ENCODE data around the gene CERKL. TPM values are rescaled to one million over a fixed set of nuclear protein-coding genes. Genes with fewer than 3 reads are reported as not detected.

The CERKL gene
- total and polyA plus RNA-seq, 2 experiments from 2014 or later, result 1.9 to 2.3 TPM

DNA sequence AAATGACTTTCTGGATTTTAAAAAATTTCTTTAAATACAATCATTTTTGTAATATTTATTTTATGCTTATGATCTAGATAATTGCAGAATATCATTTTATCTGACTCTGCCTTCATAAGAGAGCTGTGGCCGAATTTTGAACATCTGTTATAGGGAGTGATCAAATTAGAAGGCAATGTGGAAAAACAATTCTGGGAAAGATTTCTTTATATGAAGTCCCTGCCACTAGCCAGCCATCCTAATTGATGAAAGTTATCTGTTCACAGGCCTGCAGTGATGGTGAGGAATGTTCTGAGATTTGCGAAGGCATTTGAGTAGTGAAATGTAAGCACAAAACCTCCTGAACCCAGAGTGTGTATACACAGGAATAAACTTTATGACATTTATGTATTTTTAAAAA lies 120.2 kb downstream of the CERKL start:
- H3K9me3 ChIP-seq (ENCODE audit: low read depth), result no peaks in the 10 kb centered on the region
- TF ChIP-seq, protein P1, sequence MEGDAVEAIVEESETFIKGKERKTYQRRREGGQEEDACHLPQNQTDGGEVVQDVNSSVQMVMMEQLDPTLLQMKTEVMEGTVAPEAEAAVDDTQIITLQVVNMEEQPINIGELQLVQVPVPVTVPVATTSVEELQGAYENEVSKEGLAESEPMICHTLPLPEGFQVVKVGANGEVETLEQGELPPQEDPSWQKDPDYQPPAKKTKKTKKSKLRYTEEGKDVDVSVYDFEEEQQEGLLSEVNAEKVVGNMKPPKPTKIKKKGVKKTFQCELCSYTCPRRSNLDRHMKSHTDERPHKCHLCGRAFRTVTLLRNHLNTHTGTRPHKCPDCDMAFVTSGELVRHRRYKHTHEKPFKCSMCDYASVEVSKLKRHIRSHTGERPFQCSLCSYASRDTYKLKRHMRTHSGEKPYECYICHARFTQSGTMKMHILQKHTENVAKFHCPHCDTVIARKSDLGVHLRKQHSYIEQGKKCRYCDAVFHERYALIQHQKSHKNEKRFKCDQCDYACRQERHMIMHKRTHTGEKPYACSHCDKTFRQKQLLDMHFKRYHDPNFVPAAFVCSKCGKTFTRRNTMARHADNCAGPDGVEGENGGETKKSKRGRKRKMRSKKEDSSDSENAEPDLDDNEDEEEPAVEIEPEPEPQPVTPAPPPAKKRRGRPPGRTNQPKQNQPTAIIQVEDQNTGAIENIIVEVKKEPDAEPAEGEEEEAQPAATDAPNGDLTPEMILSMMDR (IDR thresholded peaks at IDR 0.05; ENCODE audit: poor library complexity), result no peak
- TF ChIP-seq EZH2phosphoT487 (IDR thresholded peaks at IDR 0.05; ENCODE audit: low read depth, severe bottlenecking, unreplicated experiment), result no peak
- TF ChIP-seq EZH2 (IDR thresholded peaks at IDR 0.05; ENCODE audit: borderline replicate concordance), result no peak
- no peaks in the 10 kb centered on the region for H3K36me3 ChIP-seq (replicated peaks; ENCODE audit: insufficient read depth, low read depth)
- H2AFZ ChIP-seq, result no peak overlapping the region
- H3K27ac ChIP-seq, result no peak overlapping the region
- DNase-seq (ENCODE audit: low spot score), result no peak
- no peaks in the 10 kb centered on the region for H3K4me1 ChIP-seq (ENCODE audit: insufficient read depth)
- H3K79me2 ChIP-seq, result no peaks in the 10 kb centered on the region
- WGBS (ENCODE audit: low lambda C conversion rate, missing lambda C conversion rate), result 84% methylated on average over 2 of the region's 2 CpGs
- H3K4me3 ChIP-seq, result no peak overlapping the region
- H3K4me2 ChIP-seq, result no peak overlapping the region
- H3K9me2 ChIP-seq (replicated peaks; ENCODE audit: insufficient read depth), result no peaks in the 10 kb centered on the region
- no peaks in the 10 kb centered on the region for H4K20me1 ChIP-seq (ENCODE audit: insufficient read depth, poor library complexity, severe bottlenecking)
- H3K27me3 ChIP-seq, result no peaks in the 10 kb centered on the region

DNA sequence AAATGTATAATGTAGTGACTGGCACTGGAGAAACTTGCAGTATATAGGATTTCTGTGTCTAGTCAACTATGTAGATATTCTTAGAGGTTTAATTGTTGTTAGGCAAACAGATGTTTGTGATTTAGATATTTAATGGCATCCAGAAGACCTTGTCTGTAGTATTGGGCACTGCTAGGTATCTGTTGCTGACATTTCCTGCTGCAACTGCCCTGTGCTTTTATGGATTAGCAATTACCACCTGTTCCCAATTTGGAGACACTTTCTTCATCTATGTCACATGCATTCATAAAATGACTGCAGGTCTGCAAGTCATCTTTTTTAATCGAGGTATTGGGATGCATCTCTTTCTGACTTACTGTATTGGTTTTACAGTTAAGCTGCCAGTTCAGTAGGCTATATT lies 128.5 kb downstream of the CERKL start:
- H3K79me2 ChIP-seq, result no peaks in the 10 kb centered on the region
- H3K36me3 ChIP-seq (replicated peaks; ENCODE audit: insufficient read depth, low read depth), result no peaks in the 10 kb centered on the region
- no peaks in the 10 kb centered on the region for H3K9me2 ChIP-seq (replicated peaks; ENCODE audit: insufficient read depth)
- WGBS (ENCODE audit: low lambda C conversion rate, missing lambda C conversion rate), result 58% methylated on average over 1 of the region's 1 CpG
- H3K4me2 ChIP-seq, result no peak overlapping the region
- no peak overlapping the region for H2AFZ ChIP-seq
- no peak for DNase-seq (ENCODE audit: low spot score)
- H3K4me3 ChIP-seq, result no peak overlapping the region
- no peaks in the 10 kb centered on the region for H3K27me3 ChIP-seq
- H3K4me1 ChIP-seq (ENCODE audit: insufficient read depth), result no peaks in the 10 kb centered on the region
- TF ChIP-seq EZH2 (IDR thresholded peaks at IDR 0.05; ENCODE audit: borderline replicate concordance) (no peak), EZH2phosphoT487 (IDR thresholded peaks at IDR 0.05; ENCODE audit: low read depth, severe bottlenecking, unreplicated experiment) (no peak)
- TF ChIP-seq, protein P1 (IDR thresholded peaks at IDR 0.05; ENCODE audit: poor library complexity), result no peak
- no peak overlapping the region for H3K27ac ChIP-seq
- H4K20me1 ChIP-seq (ENCODE audit: insufficient read depth, poor library complexity, severe bottlenecking), result no peaks in the 10 kb centered on the region
- no peaks in the 10 kb centered on the region for H3K9me3 ChIP-seq (ENCODE audit: low read depth)

GRCh38 chr2:181527058-181527457 lies 129.8 kb downstream of the CERKL start:
- WGBS (ENCODE audit: low lambda C conversion rate, missing lambda C conversion rate), result 93% methylated on average over 6 of the region's 6 CpGs

More at GRCh38 chr2:181527058-181527457, 129.8 kb downstream of the CERKL start:
- H3K27me3 ChIP-seq, result no peaks in the 10 kb centered on the region
- DNase-seq (ENCODE audit: low spot score), result no peak
- no peak overlapping the region for H3K4me2 ChIP-seq
- H3K79me2 ChIP-seq, result no peaks in the 10 kb centered on the region
- no peaks in the 10 kb centered on the region for H3K9me3 ChIP-seq (ENCODE audit: low read depth)
- no peaks in the 10 kb centered on the region for H4K20me1 ChIP-seq (ENCODE audit: insufficient read depth, poor library complexity, severe bottlenecking)
- no peak overlapping the region for H2AFZ ChIP-seq
- H3K4me1 ChIP-seq (ENCODE audit: insufficient read depth), result no peaks in the 10 kb centered on the region
- H3K27ac ChIP-seq, result no peak overlapping the region
- H3K4me3 ChIP-seq, result no peak overlapping the region
- TF ChIP-seq EZH2 (IDR thresholded peaks at IDR 0.05; ENCODE audit: borderline replicate concordance), result no peak
- TF ChIP-seq EZH2phosphoT487 (IDR thresholded peaks at IDR 0.05; ENCODE audit: low read depth, severe bottlenecking, unreplicated experiment), result no peak
- TF ChIP-seq, protein P1 (IDR thresholded peaks at IDR 0.05; ENCODE audit: poor library complexity), result no peak
- H3K9me2 ChIP-seq (replicated peaks; ENCODE audit: insufficient read depth), result no peaks in the 10 kb centered on the region
- no peaks in the 10 kb centered on the region for H3K36me3 ChIP-seq (replicated peaks; ENCODE audit: insufficient read depth, low read depth)
